Activated B cell treated with CpG ODN at 0.5 μM for 24 hours (primary cell): ENCODE results near the gene CD9. TPM values are rescaled to one million over a fixed set of nuclear protein-coding genes. Genes with fewer than 3 reads are reported as not detected.

ENCODE experiments used
- ATAC-seq: fragments of 200-7000 bp; cut with Tn5 transposase; one replicate; pipeline ENCODE4 v1.10.0; 2021; ENCODE audit warnings: low read depth, mild to moderate bottlenecking, moderate library complexity
- CTCF ChIA-PET: fragments of 350-600 bp; sonication (Branson Sonifier 250); formaldehyde crosslinking; loops from one replicate; lab custom pipeline; 2021; ENCODE audit warnings: antibody characterized with exemption; lab: Charles Lee
- POLR2A ChIA-PET: fragments of 350-600 bp; sonication (Branson Sonifier 250); formaldehyde crosslinking; loops from one replicate; lab custom pipeline; 2021; ENCODE audit warnings: antibody characterized with exemption; lab: Charles Lee
- DNase-seq: peaks from one replicate; pipeline ENCODE4 v3.0.0; 2022
- H3K27ac Mint-ChIP-seq: one replicate; pipeline ENCODE4 v1.8.0; 2020; ENCODE audit warnings: mixed read lengths
- H3K27me3 Mint-ChIP-seq: one replicate; pipeline ENCODE4 v1.8.0; 2021; ENCODE audit warnings: mixed read lengths
- H3K36me3 Mint-ChIP-seq: one replicate; pipeline ENCODE4 v1.8.0; 2021; ENCODE audit warnings: low read depth, mixed read lengths
- H3K4me1 Mint-ChIP-seq: one replicate; pipeline ENCODE4 v1.8.0; 2021; ENCODE audit warnings: mixed read lengths
- H3K4me3 Mint-ChIP-seq: one replicate; pipeline ENCODE4 v1.8.0; 2020; ENCODE audit warnings: mild to moderate bottlenecking, mixed read lengths
- H3K9me3 Mint-ChIP-seq: one replicate; pipeline ENCODE4 v1.8.0; 2020; ENCODE audit warnings: mixed read lengths
- intact Hi-C: fragments of 100-400 bp; cut with micrococcal nuclease; formaldehyde crosslinking; loops from one replicate; pipeline ENCODE4 v1.15.1; 2024
- total RNA-seq: library from RNA; stranded (reverse); gene quantifications from 2 replicates; pipeline ENCODE4 v1.2.3, GENCODE V29; 2022
- TF ChIP-seq, protein P1 (sequence below): fragments of 200-600 bp; IDR thresholded peaks from one replicate; pipeline ENCODE4 v1.8.0; 2022; ENCODE audit warnings: antibody characterized with exemption, mild to moderate bottlenecking

The CD9 gene
- total RNA-seq, 1 donor from 2014 or later: 2.5 TPM

DNA sequence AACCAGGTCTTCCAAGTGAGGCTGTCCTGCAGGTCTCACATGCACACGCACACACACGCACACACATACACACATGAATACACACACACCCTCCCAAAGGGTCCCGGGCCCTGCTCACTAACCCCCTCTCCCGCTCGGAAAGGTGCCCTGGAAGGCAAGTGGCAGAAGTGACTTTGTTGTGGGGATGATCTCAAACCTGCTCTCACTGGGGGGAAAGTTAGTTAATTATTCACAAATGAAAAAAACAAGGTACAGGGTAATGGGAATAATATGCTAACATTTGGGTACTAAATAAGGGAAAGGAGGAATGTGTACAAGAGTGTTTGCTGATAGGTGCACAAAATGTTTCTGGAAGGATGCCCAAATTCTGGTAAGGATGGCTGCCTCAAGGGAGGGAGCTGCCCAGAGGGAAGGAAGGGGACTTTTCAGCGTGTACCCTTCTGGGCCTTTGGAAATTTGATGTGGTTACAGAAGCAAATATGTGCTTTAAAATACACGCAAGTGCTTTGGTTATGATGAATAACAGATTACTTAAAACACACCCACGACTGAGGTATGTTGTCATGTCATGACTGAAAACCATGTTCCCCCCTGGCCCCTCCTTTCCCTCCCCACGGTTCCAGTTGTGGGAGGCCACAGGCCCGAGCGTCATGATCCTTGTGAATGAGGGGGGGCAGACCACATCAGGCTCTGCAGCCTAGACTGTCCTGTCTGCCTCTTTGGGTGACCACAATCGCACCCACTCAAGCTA lies 66.9 kb downstream of the CD9 start:
- Mint-ChIP-seq H3K4me3 (no peak overlapping the region), H3K9me3 (no peaks in the 10 kb centered on the region), H3K27ac (no peak overlapping the region), H3K36me3 (no peaks in the 10 kb centered on the region), H3K4me1 (no peaks in the 10 kb centered on the region), H3K27me3 (peaks cover 7% of the 10 kb centered on the region)
- CTCF ChIA-PET: no interaction called here
- ATAC-seq: no peak
- no peak for DNase-seq
- TF ChIP-seq, protein P1, sequence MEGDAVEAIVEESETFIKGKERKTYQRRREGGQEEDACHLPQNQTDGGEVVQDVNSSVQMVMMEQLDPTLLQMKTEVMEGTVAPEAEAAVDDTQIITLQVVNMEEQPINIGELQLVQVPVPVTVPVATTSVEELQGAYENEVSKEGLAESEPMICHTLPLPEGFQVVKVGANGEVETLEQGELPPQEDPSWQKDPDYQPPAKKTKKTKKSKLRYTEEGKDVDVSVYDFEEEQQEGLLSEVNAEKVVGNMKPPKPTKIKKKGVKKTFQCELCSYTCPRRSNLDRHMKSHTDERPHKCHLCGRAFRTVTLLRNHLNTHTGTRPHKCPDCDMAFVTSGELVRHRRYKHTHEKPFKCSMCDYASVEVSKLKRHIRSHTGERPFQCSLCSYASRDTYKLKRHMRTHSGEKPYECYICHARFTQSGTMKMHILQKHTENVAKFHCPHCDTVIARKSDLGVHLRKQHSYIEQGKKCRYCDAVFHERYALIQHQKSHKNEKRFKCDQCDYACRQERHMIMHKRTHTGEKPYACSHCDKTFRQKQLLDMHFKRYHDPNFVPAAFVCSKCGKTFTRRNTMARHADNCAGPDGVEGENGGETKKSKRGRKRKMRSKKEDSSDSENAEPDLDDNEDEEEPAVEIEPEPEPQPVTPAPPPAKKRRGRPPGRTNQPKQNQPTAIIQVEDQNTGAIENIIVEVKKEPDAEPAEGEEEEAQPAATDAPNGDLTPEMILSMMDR: no peak
- POLR2A ChIA-PET: no interaction called here
- intact Hi-C loops: no loop called here

DNA sequence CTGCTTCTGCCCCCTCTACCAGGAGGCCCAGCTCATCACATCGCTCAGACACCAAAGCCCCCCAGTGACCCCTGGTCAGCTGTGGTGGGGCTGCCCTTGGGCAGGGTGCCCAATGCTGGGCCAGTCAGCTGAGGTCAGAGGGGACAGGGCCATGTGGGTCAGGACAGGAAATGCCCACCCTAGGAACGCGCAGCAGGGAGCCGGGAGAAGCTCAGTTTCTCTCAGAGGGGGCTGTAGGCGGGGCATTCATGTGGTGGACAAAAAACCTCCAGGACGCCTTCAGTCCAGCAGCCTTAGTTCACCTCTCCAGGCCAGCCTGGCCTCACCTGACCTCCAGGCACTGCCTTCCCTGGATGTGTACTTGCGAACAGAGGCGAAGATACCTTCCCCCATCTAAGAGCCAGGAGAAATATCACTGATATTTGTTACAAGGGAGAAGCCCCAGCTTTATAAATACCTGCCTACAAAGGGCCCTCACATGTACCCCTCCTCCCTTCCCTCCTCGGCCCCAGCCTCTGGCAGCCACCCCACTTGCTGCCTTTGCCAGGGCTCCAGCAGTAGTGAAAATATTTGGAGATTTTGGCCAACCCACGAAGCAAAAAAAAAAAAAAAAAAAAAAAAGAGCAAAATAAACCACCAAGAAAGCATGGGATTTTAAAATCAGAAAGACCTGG lies 68.4 kb downstream of the CD9 start:
- Mint-ChIP-seq H3K27ac (no peak overlapping the region), H3K9me3 (no peaks in the 10 kb centered on the region), H3K4me3 (no peak overlapping the region), H3K27me3 (peaks cover 10% of the 10 kb centered on the region), H3K36me3 (no peaks in the 10 kb centered on the region), H3K4me1 (no peaks in the 10 kb centered on the region)
- intact Hi-C loops: no loop called here
- DNase-seq (no peak), ATAC-seq (no peak)
- TF ChIP-seq, protein P1: no peak
- ChIA-PET POLR2A (interaction anchor here (0.7 kb wide), 3 partner anchors 21 to 114 kb away, joined by 4 to 6 read pairs (median 5); no protein-coding TSS in a partner anchor), CTCF (interaction anchor here (0.9 kb wide), 1 partner anchor 10 kb away, joined by 3 read pairs; no protein-coding TSS in a partner anchor)

DNA sequence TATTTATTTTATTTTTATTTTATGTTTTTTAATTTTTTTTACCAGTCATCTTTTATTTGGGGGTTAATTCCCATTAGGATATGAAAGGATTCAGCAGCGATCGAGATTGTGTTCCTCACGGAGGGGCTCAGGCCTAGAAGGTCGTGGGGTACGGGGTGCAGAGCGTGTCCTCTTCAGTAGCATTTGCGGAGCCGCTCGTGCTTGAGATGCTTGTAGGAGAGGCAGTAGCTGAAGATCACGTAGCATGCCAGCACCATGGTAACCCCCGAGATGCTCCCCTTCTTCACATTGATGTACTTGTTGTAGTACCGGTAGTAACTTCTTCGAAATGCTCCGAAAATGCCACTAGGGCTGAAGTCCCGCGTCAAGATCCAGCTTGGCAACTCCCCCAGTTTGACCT lies 69.8 kb downstream of the CD9 start:
- no peak for ATAC-seq
- intact Hi-C loops: no loop called here
- POLR2A ChIA-PET: no interaction called here
- Mint-ChIP-seq H3K4me3 (no peak overlapping the region), H3K9me3 (no peaks in the 10 kb centered on the region), H3K27me3 (peaks cover 13% of the 10 kb centered on the region), H3K4me1 (no peaks in the 10 kb centered on the region), H3K36me3 (no peaks in the 10 kb centered on the region), H3K27ac (no peak overlapping the region)
- TF ChIP-seq, protein P1: no peak
- CTCF ChIA-PET: no interaction called here
- no peak for DNase-seq

DNA sequence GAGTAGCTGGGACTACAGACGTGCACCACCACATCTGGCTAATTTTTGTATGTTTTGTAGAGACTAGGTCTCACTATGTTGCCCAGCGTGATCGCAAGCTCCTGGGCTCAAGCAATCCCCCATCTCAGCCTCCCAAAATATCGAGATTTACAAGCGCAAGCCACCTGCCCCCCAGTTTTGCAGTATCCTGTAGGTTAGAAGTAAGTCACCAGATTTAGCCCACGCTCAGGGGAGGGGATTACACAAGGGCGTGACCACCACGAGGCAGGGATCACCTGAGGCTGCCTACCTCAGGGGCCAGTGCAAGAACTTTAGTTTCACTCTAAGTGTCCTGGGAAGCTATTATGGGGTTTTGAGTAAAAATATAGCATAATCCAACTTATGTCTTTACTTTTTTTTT lies 71.1 kb downstream of the CD9 start:
- ATAC-seq (no peak), DNase-seq (no peak)
- ChIA-PET CTCF (no interaction called here), POLR2A (no interaction called here)
- Mint-ChIP-seq H3K27me3 (peaks cover 23% of the 10 kb centered on the region), H3K4me3 (no peak overlapping the region), H3K4me1 (no peaks in the 10 kb centered on the region), H3K36me3 (no peaks in the 10 kb centered on the region), H3K27ac (no peak overlapping the region), H3K9me3 (no peaks in the 10 kb centered on the region)
- intact Hi-C loops: no loop called here
- TF ChIP-seq, protein P1: no peak
